Fibroblast of villous mesenchyme (primary cell): ENCODE results near the gene CSMD2. TPM values are rescaled to one million over a fixed set of nuclear protein-coding genes. Genes with fewer than 3 reads are reported as not detected.

Source experiments
- DNase-seq: peaks from one replicate; pipeline ENCODE4 v3.0.0-alpha.2; 2010; ENCODE audit warnings: low read depth
- H3K4me3 ChIP-seq: 2 replicates; pipeline ENCODE4 v1.5.1; 2011; ENCODE audit warnings: low read depth, mild to moderate bottlenecking, low read length
- total RNA-seq: library from RNA; depleted of rRNA; stranded (reverse); fragments of >200 nt; gene quantifications from 2 replicates; pipeline ENCODE4 v1.2.3, GENCODE V29; 2012
- TF ChIP-seq, protein P1 (sequence below): IDR thresholded peaks from 2 replicates; pipeline ENCODE4 v1.5.1; 2012; ENCODE audit warnings: low read depth, mild to moderate bottlenecking, low read length; ENCODE audit not compliant: insufficient read depth

Gene CSMD2
- total RNA-seq, 1 donor, result 3.0 TPM

DNA sequence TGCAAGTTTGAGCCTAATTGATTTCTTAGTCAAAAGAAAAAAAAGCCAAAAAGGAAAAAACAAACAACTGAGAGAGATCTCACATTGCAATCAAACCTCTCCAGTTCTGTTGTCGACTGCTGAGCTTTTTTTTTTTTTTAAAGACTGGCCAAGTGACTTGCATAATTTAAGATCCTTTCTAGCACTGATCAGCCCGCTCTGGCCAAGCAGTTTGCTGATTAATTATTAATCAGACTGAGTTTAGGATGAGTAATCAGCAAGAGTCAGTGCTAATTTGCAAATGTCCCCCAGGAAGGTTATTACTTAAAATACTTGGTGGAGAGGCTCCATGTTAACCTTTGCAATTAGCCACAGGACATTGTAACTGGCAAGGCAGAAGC lies 261.8 kb downstream of the CSMD2 start:
- TF ChIP-seq, protein P1, sequence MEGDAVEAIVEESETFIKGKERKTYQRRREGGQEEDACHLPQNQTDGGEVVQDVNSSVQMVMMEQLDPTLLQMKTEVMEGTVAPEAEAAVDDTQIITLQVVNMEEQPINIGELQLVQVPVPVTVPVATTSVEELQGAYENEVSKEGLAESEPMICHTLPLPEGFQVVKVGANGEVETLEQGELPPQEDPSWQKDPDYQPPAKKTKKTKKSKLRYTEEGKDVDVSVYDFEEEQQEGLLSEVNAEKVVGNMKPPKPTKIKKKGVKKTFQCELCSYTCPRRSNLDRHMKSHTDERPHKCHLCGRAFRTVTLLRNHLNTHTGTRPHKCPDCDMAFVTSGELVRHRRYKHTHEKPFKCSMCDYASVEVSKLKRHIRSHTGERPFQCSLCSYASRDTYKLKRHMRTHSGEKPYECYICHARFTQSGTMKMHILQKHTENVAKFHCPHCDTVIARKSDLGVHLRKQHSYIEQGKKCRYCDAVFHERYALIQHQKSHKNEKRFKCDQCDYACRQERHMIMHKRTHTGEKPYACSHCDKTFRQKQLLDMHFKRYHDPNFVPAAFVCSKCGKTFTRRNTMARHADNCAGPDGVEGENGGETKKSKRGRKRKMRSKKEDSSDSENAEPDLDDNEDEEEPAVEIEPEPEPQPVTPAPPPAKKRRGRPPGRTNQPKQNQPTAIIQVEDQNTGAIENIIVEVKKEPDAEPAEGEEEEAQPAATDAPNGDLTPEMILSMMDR, result no peak
- DNase-seq, result no peak
- no peak overlapping the region for H3K4me3 ChIP-seq

DNA sequence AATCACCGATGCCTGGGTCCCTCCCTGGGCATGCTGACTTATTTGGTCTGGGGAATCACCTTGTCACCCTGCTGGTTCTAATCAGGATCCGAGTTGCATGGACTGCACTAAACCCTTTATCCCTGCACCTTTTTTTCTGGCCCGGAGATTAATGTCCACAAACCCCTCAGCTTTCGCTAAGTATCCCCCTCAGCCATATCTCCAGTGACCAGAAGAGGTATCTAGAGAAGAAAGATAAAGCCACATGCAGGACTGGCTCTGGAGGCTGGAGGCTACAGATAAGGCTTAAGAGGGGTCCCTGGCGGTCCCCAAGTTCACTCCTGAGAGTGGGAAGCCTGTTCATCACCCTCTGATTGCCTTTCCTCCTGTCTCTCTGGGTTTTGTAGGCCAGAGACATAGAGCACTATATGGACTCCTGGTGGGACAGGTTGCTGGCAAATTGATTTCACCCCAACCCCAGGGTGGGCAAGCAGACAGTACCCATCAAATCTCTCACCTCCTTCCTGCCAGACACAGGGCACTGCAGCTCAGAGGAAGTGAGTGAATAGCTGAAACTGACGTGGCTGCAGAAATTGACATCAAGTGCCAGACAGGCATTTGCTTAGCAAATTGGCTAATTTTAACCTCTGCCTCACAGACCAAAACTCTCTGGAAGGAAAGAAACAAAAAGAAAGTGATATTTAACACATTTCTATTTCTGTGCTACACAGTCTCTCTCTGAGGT lies 262.4 kb downstream of the CSMD2 start:
- TF ChIP-seq, protein P1, result no peak
- no peak overlapping the region for H3K4me3 ChIP-seq
- DNase-seq, result no peak

- TF ChIP-seq, protein P1, result no peak
- no peak for DNase-seq
- H3K4me3 ChIP-seq, result no peak overlapping the region
These were observed 265.3 kb downstream of the CSMD2 start for GRCh38 chr1:33899746-33900145.

DNA sequence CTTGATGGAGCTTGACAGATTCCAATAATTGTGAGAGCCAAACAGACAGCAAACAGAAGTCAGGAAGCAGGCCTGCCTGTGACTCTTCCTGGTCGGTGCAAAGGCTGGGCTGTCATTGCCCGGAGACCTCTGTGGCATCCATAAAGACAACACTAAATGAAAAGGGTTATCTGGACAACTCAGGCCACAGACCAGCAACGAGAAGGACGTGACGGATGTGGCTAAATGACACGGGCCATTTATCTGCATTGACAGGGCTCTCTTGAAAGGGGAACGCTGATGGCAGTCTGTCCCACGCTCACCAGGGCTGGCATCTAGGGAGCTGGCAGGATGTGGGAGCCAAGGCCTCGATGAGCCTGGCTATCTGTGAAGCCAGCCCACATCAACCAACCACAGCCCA lies 266.1 kb downstream of the CSMD2 start:
- TF ChIP-seq, protein P1, result no peak
- DNase-seq, result no peak
- H3K4me3 ChIP-seq, result no peak overlapping the region

- no peak for DNase-seq
- TF ChIP-seq, protein P1, result no peak
- no peak overlapping the region for H3K4me3 ChIP-seq
These were observed 266.6 kb downstream of the CSMD2 start for GRCh38 chr1:33898406-33898805.

DNA sequence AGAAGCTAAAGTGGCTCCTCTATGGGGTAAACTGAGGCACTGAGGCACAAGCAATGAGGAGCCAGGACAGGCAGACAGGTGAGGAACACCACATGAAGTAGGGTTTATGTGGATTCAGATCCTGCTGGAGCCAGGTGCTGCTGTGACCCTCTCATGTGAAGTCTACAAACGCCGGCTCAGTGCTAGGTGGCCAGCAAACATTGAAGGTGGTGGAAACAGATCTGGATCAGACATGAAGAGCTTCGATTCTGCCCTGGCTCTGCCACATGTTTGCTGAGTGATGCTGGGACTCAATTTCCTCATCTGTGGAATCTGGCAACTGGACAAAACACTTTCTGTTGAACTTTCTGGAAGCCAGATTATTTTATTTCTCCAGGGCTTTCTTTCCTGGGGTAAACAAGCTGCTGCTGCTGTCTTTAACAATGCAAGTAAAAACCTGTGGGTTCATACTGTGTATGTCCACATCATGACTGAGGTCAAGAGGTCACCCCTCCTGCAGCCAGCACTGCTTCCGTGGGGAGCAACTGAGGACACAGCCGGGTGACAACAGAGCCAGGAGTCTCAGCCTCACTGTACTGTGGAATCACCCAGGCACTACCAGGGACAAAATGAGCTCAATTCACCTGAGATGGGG lies 267.8 kb downstream of the CSMD2 start:
- DNase-seq, result no peak
- TF ChIP-seq, protein P1, result no peak
- no peak overlapping the region for H3K4me3 ChIP-seq
